HS-27A (cell line): Measurements from ENCODE around the gene PIM1.

Source experiments
- DNase-seq: peaks from one replicate; pipeline ENCODE4 v3.0.0-alpha.2; 2012; ENCODE audit warnings: low read depth, missing footprints

The PIM1 gene

DNA sequence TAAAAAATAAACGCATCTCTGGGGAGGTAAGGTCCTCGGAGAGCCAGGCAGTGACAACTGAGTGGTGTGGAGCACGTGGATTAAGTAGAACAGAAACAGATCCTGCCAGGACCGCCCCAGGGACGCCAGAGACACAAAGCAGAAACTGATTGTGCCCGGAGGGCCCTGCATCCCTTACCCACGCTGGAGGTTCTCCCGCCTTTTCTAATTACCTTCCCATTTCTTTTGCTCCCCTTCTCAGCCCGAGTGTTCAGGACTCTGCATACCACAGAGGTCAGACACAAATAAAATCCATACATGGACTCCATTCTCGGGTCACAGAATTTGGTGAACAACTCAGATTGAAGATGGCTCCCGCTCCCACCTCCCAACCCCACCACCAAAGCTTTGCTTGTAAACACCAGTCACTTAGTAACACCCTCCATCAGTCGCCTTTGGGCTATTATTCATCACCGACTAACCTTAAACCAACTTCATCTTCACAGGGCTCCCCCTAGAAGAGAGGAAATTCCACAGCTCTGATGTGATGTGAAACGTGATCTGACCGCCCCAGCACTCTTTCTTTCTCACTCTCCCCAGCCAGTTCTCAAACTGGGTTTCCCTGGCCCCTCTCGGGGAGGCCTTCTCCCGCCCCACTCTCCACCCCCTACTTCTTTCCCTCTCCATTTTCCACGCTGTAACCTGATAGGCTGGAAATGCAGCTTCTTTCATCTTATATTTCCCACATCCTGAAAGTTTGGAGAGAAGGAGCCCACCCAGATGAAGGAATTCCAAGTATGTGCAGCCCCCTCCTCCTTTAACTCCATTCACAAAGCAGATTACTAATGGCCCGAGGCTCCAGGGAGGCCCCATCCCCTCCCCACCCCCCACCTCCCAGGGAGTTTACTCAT is 32.5 kb upstream of the PIM1 start:
- peak; percentile 95 for DNase-seq

DNA sequence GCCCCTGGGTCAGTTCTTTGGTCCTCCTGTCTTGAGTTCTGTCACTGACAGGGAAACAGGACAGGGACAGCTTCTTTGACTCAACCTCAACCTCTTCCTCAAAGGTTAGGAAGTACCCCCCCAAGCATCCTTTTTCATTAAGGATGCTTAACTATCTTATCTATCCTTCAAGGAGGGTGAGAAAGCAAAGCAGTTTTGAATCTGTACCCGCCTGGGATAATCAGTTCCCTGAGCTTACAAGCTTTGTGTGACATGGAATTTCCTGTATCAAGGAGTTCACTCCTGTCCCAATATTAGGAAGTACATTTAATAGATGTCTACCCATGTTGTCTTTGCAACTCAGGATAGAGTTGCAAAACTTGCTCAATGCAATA is 31.1 kb upstream of the PIM1 start:
- DNase-seq: no peak

GRCh38 chr6:37139230-37139962 is 30.6 kb upstream of the PIM1 start:
- DNase-seq: no peak

DNA sequence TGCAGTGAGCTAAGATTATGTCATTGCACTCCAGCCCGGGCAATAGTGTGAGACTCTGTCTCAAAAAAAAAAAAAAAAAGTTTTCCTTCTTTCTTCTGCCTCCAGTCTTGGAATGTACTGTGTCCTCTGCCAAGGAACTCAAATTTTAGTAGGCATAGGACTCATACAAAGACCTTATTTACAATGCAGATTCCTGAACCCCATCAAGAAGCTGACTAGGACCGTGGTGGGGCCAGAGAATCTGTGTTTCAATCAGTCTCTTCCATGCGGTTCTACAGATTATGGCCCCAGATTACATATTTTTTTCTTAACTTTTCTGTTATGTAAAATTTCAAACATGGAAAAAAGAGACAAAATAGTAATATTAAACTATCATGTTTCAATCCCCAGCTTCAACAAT is 29.8 kb upstream of the PIM1 start:
- no peak for DNase-seq

- DNase-seq: no peak
These were observed 28.5 kb upstream of the PIM1 start for GRCh38 chr6:37141281-37142049.

- no peak for DNase-seq
These were observed 27.8 kb upstream of the PIM1 start for GRCh38 chr6:37142050-37142614.

- no peak for DNase-seq
These were observed 26.4 kb upstream of the PIM1 start for GRCh38 chr6:37143585-37143984.

DNA sequence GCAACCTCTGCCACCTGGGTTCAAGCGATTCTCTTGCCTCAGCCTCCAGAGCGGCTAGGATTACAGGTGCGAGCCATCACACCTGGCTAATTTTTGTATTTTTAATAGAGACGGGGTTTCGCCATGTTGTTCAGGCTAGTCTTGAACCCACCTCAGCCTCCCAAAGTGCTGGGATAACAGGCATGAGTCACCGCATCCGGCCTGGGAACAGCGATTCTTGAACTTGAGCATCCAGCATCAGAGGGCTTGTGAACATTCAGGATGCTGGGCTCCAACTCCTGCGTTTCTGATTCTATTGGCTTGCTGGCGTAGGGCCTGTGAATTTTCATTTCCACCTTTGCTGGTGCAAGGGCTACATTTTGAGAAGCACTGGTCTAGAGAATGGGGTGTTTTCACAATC is 24.5 kb upstream of the PIM1 start:
- no peak for DNase-seq

DNA sequence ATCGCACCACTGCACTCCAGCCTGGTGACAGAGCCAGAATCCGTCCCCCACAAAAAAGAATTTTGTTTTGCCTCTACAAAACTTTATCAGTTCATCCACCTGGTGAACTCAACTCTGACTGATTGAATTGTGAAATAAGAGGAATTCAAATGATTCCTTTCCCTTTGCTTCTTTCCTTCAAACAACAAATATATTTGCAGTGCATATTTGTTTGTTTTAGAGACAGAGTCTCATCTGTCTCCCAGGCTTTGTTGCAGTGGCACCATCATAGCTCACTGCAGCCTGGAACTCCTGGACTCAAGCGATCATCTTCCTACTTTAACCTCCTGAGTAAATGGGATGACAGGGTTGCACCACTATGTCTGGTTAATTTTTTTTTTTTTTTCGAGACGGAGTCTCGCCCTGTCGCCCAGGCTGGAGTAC is 23.2 kb upstream of the PIM1 start:
- DNase-seq: no peak

GRCh38 chr6:37149745-37150144 is 20.2 kb upstream of the PIM1 start:
- no peak for DNase-seq

- no peak for DNase-seq
These were observed 19.6 kb upstream of the PIM1 start for GRCh38 chr6:37150314-37150713.

DNA sequence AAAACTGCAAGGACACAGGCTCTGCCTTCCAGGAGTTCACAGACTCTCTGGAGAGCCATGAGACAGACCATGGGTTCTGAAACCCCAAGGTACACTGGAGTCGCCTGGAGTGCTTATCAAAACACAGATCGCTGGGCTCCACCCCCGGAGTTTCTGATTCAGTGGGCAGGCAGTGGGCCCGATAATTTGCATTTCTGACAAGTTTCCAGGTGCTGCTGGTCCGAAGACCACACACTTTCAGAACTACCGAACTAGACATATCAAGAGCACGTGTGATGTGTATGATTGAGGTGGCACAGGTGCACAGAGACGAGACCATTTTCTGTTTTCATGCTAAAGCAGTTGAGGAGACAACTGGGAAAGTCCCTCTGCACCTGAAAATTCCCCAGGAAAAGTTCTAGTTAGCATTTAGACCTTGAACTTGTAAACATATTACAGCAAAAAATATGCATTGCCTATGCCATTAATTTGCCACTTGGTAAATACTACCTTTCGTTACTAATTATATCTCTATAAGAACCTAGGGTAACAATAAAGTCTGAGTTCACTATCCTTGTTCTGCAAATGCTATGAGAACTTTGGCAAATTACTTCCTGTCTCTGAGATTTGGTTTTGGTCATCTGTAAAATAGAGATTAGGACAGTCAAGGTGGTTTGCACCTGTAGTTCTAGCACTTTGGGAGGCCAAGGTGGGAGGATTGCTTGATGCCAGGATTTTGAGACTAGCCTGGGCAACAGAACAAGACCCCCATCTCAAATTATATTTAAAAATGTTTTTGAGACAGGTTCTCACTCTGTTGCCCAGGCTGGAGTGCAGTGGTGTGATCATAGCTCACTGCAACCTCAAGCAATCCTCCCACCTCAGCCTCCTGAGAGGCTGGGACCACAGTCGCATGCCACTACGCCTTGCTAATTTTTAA is 14.3 kb upstream of the PIM1 start:
- DNase-seq: no peak

DNA sequence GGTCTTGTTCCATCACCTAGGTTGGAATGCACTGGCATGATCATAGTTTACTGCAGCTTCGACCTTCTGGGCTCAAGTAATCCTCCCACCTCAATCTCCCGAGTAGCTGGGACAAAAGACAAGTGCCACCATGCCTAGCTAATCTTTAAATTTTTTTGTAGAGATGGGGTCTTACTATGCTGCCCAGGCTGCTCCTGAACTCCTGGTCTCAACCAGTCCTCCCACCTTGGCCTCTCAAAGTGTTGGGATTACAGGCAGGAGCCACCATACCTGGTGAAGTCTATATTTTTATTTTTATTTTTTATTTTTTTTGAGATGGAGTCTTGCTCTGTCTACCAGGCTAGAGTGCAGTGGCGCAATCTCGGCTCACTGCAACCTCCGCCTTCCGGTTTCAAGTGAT is 11.4 kb upstream of the PIM1 start:
- no peak for DNase-seq

DNA sequence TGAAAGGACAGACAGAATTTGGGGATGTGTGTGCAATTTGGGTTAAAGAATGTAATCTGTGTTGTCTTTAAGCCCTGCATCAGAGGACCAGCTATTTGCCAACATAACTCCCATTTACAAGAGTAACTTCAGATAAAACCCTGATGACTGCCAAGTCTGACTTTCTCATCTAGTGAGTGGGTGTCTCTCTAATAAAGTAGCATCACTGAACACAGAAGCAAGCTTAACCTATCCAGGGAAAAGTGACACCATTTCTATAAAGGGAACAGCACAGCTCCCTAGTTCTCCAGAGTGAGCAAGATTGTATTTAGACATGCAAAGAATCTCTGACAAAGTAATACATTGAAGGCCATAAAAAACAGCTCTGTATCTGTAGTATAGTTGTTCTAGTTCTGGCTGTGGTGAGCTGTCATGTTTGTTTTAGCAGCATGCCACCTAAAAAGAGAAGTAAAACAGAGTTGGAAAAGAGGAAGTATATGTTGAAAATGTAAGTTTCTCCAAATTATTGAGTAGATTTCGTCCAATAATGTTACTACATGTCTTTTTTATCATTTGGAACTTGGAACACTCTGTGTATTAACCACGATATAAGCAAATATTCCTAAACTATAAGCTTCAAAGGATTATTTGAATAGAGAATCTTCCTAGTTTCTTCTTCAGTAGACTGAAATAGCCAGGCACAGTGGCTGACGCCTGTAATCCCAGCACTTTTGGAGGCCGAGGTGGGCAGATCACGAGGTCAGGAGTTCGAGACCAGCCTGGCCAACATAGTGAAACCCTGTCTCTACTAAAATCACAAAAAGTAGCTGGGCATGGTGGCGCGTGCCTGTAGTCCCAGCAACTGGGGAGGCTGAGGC is 8.8 kb upstream of the PIM1 start:
- DNase-seq: no peak

DNA sequence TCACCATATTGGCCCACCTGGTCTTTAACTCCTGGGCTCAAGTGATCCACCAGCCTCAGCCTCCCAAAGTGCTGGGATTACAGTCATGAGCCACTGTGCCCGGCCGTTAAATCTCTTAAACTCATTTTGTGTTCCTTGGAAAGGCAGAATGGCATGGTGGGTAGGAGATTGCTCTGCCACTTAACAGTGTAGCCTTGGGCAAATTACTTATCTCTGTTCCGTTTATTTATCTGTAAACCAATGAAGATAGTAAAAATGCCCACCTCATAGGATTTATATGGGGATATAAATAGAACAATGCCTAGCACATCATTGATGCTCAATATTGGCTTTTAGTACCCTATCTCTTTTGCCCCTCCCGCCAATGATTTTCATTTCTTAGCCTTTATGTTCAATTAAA is 7.2 kb upstream of the PIM1 start:
- DNase-seq: no peak

DNA sequence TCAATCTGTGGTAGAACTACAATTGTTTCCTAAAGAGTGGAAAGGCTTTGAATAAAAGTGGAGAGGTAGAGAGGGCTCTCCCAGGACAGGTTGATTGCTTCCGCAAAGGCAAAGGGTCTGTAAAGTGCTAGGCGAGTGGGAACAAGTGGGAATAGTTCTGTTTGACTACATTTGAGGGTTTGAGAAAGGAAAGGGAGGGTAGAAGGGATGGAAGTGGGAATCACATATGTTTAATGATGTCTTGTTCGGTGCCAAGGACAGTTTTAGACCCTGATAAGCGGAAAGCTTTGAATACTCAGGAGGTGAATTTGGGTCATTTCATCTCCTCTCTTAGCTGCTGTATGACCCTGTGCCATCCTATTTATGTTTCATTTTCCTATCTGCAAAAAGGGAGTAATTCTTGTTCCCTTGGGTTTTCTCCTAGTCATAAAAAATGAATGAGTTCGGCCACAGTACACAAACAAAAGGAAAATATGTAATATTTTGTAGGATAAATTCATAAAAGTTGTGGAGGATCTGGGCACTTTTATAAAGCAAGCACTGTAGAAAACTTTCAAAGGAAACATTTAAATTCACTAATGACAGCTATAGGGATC is 1.7 kb upstream of the PIM1 start:
- no peak for DNase-seq

DNA sequence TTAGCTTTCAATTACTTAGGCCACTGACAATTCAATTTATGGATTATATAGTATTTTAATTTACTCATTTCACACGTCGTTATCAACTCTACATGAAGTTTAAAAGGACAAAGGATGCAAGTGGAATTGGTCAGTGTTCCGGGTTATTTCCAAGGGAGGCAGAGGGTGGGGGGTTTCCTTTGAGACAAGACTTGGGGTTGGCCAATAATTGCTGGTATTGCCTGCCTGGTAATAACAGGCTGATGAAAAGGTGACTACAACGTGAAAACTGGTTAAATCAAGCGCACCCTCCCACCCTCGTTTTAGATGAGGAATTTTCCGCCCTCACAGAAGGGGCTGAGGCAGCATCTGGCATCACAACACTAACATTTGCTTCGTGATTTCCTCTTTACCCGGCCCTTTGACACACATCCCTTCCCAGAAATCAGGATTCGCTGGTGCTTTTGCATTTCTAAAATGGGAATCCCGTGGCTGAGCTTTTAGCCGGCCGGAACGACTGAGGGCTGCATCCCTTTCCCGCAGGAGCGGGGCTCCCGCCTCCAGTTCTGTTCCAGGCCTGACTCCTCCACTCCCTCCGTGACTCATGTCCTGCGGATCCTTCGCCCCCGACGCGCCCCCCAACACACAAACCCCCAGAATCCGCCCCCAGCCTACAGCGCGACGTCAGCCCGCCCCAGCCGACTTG is 999 bp upstream of the PIM1 start:
- DNase-seq: no peak

DNA sequence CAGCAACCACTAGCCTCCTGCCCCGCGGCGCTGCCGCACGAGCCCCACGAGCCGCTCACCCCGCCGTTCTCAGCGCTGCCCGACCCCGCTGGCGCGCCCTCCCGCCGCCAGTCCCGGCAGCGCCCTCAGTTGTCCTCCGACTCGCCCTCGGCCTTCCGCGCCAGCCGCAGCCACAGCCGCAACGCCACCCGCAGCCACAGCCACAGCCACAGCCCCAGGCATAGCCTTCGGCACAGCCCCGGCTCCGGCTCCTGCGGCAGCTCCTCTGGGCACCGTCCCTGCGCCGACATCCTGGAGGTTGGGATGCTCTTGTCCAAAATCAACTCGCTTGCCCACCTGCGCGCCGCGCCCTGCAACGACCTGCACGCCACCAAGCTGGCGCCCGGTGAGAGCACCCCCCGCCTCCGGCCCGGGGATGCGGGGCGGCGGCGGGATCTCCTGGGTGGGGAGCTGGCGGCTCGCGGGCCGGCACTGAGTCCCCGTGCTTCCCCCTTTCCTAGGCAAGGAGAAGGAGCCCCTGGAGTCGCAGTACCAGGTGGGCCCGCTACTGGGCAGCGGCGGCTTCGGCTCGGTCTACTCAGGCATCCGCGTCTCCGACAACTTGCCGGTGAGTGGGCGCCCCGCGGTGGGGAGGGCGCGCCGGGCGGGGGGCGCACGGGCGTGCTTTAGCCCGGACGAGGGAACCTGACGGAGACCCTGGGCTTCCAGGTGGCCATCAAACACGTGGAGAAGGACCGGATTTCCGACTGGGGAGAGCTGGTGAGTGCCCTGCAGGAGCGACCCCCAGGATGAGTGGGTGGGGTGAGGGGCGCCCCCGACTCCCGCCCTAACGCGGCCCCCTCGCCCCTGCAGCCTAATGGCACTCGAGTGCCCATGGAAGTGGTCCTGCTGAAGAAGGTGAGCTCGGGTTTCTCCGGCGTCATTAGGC is 585 bp downstream of the PIM1 start:
- DNase-seq: peak; percentile 26
